ENCODE measurements around the gene GLOD5. TPM values are rescaled to one million over a fixed set of nuclear protein-coding genes. Genes with fewer than 3 reads are reported as not detected.

Gene GLOD5
- polyA plus RNA-seq, 1 experiment = not detected

DNA sequence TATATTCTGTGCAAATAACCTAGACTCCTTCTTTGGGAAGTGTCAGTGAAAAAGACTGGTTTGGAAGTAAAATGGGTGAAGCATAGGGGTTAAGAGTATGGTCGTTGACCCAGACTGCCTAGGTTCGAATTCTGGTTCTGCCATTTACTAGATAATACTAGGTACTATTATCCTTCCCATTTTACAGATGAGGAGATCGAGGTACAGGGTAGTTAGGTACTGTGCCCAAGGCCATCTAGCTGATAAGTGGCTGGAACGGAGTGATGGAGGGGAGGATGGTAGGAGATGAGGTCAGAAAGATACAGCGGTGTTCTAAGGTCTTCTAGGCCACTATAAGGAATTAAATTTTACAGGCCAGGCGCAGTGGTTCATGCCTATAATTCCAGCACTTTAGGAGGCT is 11.1 kb downstream of the GLOD5 start:
- POLR2A ChIA-PET = no interaction called here
- Histone ChIP-seq H3K4me3 (ENCODE audit: low read depth, low read length) (no peak overlapping the region), H3K27me3 (ENCODE audit: control insufficient read depth, insufficient read depth, low read length) (no peaks in the 10 kb centered on the region; the same call in 1 of the 2 replicates), H3K36me3 (ENCODE audit: control insufficient read depth, insufficient read depth, low read length) (no peaks in the 10 kb centered on the region)
- CTCF ChIA-PET = no interaction called here
- DNase-seq (ENCODE audit: low read depth) = no peak
- TF ChIP-seq, protein P1, sequence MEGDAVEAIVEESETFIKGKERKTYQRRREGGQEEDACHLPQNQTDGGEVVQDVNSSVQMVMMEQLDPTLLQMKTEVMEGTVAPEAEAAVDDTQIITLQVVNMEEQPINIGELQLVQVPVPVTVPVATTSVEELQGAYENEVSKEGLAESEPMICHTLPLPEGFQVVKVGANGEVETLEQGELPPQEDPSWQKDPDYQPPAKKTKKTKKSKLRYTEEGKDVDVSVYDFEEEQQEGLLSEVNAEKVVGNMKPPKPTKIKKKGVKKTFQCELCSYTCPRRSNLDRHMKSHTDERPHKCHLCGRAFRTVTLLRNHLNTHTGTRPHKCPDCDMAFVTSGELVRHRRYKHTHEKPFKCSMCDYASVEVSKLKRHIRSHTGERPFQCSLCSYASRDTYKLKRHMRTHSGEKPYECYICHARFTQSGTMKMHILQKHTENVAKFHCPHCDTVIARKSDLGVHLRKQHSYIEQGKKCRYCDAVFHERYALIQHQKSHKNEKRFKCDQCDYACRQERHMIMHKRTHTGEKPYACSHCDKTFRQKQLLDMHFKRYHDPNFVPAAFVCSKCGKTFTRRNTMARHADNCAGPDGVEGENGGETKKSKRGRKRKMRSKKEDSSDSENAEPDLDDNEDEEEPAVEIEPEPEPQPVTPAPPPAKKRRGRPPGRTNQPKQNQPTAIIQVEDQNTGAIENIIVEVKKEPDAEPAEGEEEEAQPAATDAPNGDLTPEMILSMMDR (IDR thresholded peaks at IDR 0.05; ENCODE audit: insufficient read depth, low read depth, low read length) = no peak

DNA sequence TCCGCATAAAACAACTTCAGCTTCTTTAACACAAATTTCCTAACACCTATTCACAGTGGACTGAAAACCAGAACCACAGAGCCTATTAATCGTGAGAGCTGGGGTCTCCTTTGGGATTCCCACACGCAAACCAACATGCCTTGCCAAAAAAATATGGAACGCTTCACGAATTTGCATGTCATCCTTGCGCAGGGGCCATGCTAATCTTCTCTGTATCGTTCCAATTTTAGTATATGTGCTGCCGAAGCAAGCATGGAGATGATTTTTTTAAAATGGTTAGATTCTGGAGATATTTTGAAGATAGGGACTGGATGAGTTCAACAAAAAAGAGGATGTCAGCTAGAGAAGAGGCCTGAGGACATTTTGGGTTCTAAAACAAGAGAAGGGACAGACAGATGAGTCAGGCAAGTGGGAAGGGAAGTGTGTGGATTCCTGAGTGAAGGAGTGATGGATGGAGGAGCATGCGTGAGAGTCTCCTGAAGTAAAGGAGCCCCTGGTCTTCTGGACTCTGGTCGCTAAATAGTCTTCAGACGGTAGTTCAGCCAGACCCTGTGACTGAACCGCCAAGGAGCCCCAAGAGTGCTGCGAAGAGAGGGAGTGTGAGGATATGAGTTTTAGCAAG is 15.4 kb downstream of the GLOD5 start:
- TF ChIP-seq, protein P1 (IDR thresholded peaks at IDR 0.05; ENCODE audit: insufficient read depth, low read depth, low read length) = no peak
- Histone ChIP-seq H3K27me3 (ENCODE audit: control insufficient read depth, insufficient read depth, low read length) (no peaks in the 10 kb centered on the region; the same call in 1 of the 2 replicates), H3K4me3 (ENCODE audit: low read depth, low read length) (no peak overlapping the region), H3K36me3 (ENCODE audit: control insufficient read depth, insufficient read depth, low read length) (no peaks in the 10 kb centered on the region)
- CTCF ChIA-PET = interaction anchor here (0.6 kb wide), 1 partner anchor 155 kb away, joined by 4 read pairs; no protein-coding TSS in a partner anchor
- POLR2A ChIA-PET = no interaction called here
- DNase-seq (ENCODE audit: low read depth) = no peak

DNA sequence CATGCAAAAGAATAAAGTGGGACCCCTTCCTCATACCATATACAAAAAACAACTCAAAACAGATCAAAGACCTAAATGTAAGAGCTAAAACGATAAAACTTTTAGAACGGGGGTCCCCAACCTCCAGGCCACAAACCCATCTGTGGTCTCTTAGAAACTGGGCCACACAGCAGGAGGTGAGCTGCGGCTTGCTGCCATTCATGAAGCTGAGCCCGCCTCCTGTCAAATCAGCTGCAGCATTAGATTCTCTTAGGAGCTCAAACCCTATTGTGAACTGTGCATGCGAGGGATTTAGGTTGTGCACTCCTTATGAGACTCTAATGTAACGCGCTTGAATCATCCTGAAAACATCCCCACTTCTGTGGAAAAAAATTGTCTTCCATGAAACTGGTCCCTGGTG is 17.9 kb downstream of the GLOD5 start:
- Histone ChIP-seq H3K36me3 (ENCODE audit: control insufficient read depth, insufficient read depth, low read length) (no peaks in the 10 kb centered on the region), H3K4me3 (ENCODE audit: low read depth, low read length) (no peak overlapping the region), H3K27me3 (ENCODE audit: control insufficient read depth, insufficient read depth, low read length) (no peaks in the 10 kb centered on the region; the same call in 1 of the 2 replicates)
- CTCF ChIA-PET = no interaction called here
- POLR2A ChIA-PET = no interaction called here
- TF ChIP-seq, protein P1 (IDR thresholded peaks at IDR 0.05; ENCODE audit: insufficient read depth, low read depth, low read length) = no peak
- DNase-seq (ENCODE audit: low read depth) = no peak

DNA sequence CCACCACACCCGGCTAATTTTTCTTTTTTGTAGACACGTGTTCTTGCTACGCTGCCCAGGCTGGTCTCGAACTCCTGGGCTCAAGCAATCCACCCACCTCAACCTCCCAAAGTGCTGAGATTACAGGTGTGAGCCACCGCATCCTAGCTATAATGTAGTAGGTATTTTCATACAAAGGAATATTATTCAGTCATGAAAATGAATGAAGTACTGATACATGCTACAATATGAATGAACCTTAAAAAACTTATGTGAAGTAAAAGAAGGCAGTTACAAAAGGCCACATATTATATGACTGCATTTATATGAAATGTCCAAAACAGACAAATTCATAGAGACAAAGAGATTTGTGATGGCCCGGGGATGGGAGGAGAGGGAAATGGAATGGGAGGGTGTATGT is 20.2 kb downstream of the GLOD5 start:
- CTCF ChIA-PET = no interaction called here
- Histone ChIP-seq H3K27me3 (ENCODE audit: control insufficient read depth, insufficient read depth, low read length) (no peaks in the 10 kb centered on the region), H3K4me3 (ENCODE audit: low read depth, low read length) (no peak overlapping the region), H3K36me3 (ENCODE audit: control insufficient read depth, insufficient read depth, low read length) (no peaks in the 10 kb centered on the region)
- no peak for DNase-seq (ENCODE audit: low read depth)
- TF ChIP-seq, protein P1 (IDR thresholded peaks at IDR 0.05; ENCODE audit: insufficient read depth, low read depth, low read length) = no peak
- POLR2A ChIA-PET = no interaction called here

DNA sequence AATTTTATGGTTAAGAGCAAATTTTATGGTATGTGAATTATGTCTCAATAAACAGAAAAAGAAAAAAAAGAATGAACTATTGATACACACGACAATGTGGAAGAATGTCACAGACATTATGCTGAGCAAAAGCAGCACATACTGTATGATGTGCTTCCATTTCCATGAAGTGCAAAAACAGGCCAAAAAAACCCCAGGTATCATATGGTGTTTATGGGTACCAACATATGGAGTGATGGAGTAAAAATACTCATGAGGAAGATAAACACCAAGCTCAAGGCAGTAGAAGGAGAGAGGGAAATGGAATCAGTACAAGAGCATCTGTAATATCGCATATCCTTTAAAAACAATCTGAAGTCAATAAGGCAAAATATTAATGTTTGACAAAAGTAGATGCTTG is 20.7 kb downstream of the GLOD5 start:
- TF ChIP-seq, protein P1 (IDR thresholded peaks at IDR 0.05; ENCODE audit: insufficient read depth, low read depth, low read length) = no peak
- H3K27me3 ChIP-seq (ENCODE audit: control insufficient read depth, insufficient read depth, low read length) = no peaks in the 10 kb centered on the region
- CTCF ChIA-PET = no interaction called here
- no peak for DNase-seq (ENCODE audit: low read depth)
- POLR2A ChIA-PET = no interaction called here
- no peaks in the 10 kb centered on the region for H3K36me3 ChIP-seq (ENCODE audit: control insufficient read depth, insufficient read depth, low read length)
- no peak overlapping the region for H3K4me3 ChIP-seq (ENCODE audit: low read depth, low read length)

All from BJ (cell line).